SK-N-SH (cell line): ENCODE measurements around the gene OR10H5. TPM values are rescaled to one million over a fixed set of nuclear protein-coding genes. Genes with fewer than 3 reads are reported as not detected.

Source experiments
- CTCF ChIA-PET: fragments of 300-600, 350-600 bp; formaldehyde crosslinking; extraction: SDS; loops from one replicate; lab custom pipeline; 2021; lab: Yijun Ruan, JAX
- POLR2A ChIA-PET: fragments of 350-600 bp; sonication (Branson Sonifier 250); formaldehyde crosslinking; extraction: SDS; loops from one replicate; lab custom pipeline; 2020; ENCODE audit warnings: antibody characterized with exemption, inconsistent platforms; lab: Yijun Ruan, JAX
- DNase-seq: peaks from one replicate; pipeline ENCODE4 v3.0.0; 2012
- H2AFZ ChIP-seq: fragments of 200-600 bp; sonication (generic); 2 replicates; pipeline ENCODE4 v1.8.1; 2016; ENCODE audit warnings: antibody characterized with exemption, mild to moderate bottlenecking, low read depth
- H3F3A ChIP-seq: fragments of 200-600 bp; sonication (generic); replicated peaks from 2 replicates; pipeline ENCODE3; 2016; ENCODE audit warnings: antibody characterized with exemption, mild to moderate bottlenecking; ENCODE audit not compliant: insufficient read depth
- H3K27ac ChIP-seq, 2 experiments: fragments of 200-500 bp in 1 of 2; fragments of 200-600 bp in 1 of 2; sonication (Bioruptor generic) in 1 of 2; sonication (generic), shearing (Covaris generic) in 1 of 2; 2 replicates each; pipeline versions ENCODE4 v1.5.1 to v1.6.1; 2014 to 2016; ENCODE audit warnings: low read depth in 2 of 2, inconsistent platforms in 1 of 2, low read length in 1 of 2, mild to moderate bottlenecking in 1 of 2, mixed read lengths in 1 of 2
- H3K27me3 ChIP-seq: fragments of 200-600 bp; sonication (generic), shearing (Covaris generic); 2 replicates; pipeline ENCODE4 v1.6.1; 2016; ENCODE audit warnings: mixed run types; ENCODE audit not compliant: insufficient read depth
- H3K36me3 ChIP-seq, 2 experiments: fragments of 200-500 bp in 1 of 2; fragments of 200-600 bp in 1 of 2; sonication (Bioruptor generic) in 1 of 2; sonication (generic) in 1 of 2; replicated peaks in 1 of 2; 2 replicates each; pipeline versions ENCODE3 to v1.5.1; 2014 to 2016; ENCODE audit warnings: low read length in 1 of 2, mild to moderate bottlenecking in 1 of 2; ENCODE audit not compliant: insufficient read depth in 2 of 2, control insufficient read depth in 1 of 2
- H3K4me1 ChIP-seq, 2 experiments: fragments of 200-500 bp in 1 of 2; fragments of 200-600 bp in 1 of 2; sonication (Bioruptor generic) in 1 of 2; sonication (generic), shearing (Covaris generic) in 1 of 2; 2 replicates each; pipeline versions ENCODE4 v1.5.1 to v1.6.1; 2014 to 2016; ENCODE audit warnings: low read depth in 1 of 2, low read length in 1 of 2, mixed run types in 1 of 2; ENCODE audit not compliant: insufficient read depth in 2 of 2, control insufficient read depth in 1 of 2
- H3K4me2 ChIP-seq: fragments of 200-600 bp; sonication (generic), shearing (Covaris generic); 2 replicates; pipeline ENCODE4 v1.6.1; 2017; ENCODE audit warnings: mixed run types
- H3K4me3 ChIP-seq, 2 experiments: fragments of 200-500 bp in 1 of 2; fragments of 200-600 bp in 1 of 2; sonication (Bioruptor generic) in 1 of 2; sonication (generic), shearing (Covaris generic) in 1 of 2; 2 replicates each; pipeline versions ENCODE4 v1.5.1 to v1.8.1; 2014 to 2016; ENCODE audit warnings: low read depth in 2 of 2, inconsistent platforms in 1 of 2, low read length in 1 of 2, mild to moderate bottlenecking in 1 of 2, mixed read lengths in 1 of 2, moderate library complexity in 1 of 2
- H3K79me2 ChIP-seq: fragments of 200-600 bp; sonication (generic); 2 replicates; pipeline ENCODE4 v1.8.1; 2017; ENCODE audit warnings: mild to moderate bottlenecking; ENCODE audit not compliant: insufficient read depth
- H3K9ac ChIP-seq: fragments of 200-600 bp; sonication (generic); 2 replicates; pipeline ENCODE4 v1.6.1; 2017; ENCODE audit warnings: mixed run types
- H3K9me2 ChIP-seq: fragments of 200-600 bp; sonication (generic); 2 replicates; pipeline ENCODE4 v1.6.1; 2017; ENCODE audit warnings: mixed run types
- H3K9me3 ChIP-seq: fragments of 200-600 bp; sonication (generic); 2 replicates; pipeline ENCODE4 v1.6.1; 2017; ENCODE audit warnings: mixed run types, mild to moderate bottlenecking, moderate library complexity
- H4K20me1 ChIP-seq: fragments of 200-600 bp; sonication (generic); 2 replicates; pipeline ENCODE4 v1.6.1; 2017; ENCODE audit warnings: mild to moderate bottlenecking, mixed run types; ENCODE audit not compliant: insufficient read depth
- CTCF ChIP-seq: fragments of 200-600 bp; sonication (generic); IDR thresholded peaks from 2 replicates; pipeline ENCODE4 v1.6.1; 2017; ENCODE audit warnings: antibody characterized with exemption, mild to moderate bottlenecking, moderate library complexity
- EZH2phosphoT487 ChIP-seq: fragments of 200-600 bp; sonication (generic); IDR thresholded peaks from 2 replicates; pipeline ENCODE4 v1.6.1; 2017; ENCODE audit warnings: low read depth, mixed run types, mild to moderate bottlenecking, antibody characterized with exemption, moderate library complexity, borderline replicate concordance
- FOXJ3 ChIP-seq: sonication (generic); formaldehyde crosslinking; IDR thresholded peaks from 2 replicates; pipeline ENCODE4 v1.5.1; 2020; ENCODE audit warnings: mild to moderate bottlenecking, missing genetic modification reagents
- GABPA ChIP-seq: IDR thresholded peaks from 2 replicates; pipeline ENCODE4 v1.4.0; 2012; ENCODE audit warnings: low read depth, mild to moderate bottlenecking
- GATA2 ChIP-seq: sonication (generic); formaldehyde crosslinking; IDR thresholded peaks from 2 replicates; pipeline ENCODE4 v1.5.0; 2020; ENCODE audit warnings: mild to moderate bottlenecking, missing genetic modification reagents
- MEF2A ChIP-seq: IDR thresholded peaks from 2 replicates; pipeline ENCODE4 v1.4.0; 2012; ENCODE audit warnings: low read depth, borderline replicate concordance
- MXI1 ChIP-seq: IDR thresholded peaks from 2 replicates; pipeline ENCODE4 v1.6.1; 2012; ENCODE audit warnings: mild to moderate bottlenecking, low read depth, low read length, improper control_type of control experiment
- NFIC ChIP-seq: IDR thresholded peaks from 2 replicates; pipeline ENCODE4 v1.4.0; 2012; ENCODE audit warnings: borderline replicate concordance
- PBX3 ChIP-seq: IDR thresholded peaks from 2 replicates; pipeline ENCODE4; 2012
- RFX5 ChIP-seq: IDR thresholded peaks from 2 replicates; pipeline ENCODE4 v1.6.1; 2012; ENCODE audit warnings: mild to moderate bottlenecking, improper control_type of control experiment, low read length
- RXRA ChIP-seq: IDR thresholded peaks from 2 replicates; pipeline ENCODE4 v1.4.0; 2012; ENCODE audit warnings: low read depth, mild to moderate bottlenecking, borderline replicate concordance
- TAF1 ChIP-seq: IDR thresholded peaks from 2 replicates; pipeline ENCODE4 v1.6.1; 2012; ENCODE audit warnings: low read depth, mild to moderate bottlenecking, low read length, moderate library complexity, borderline replicate concordance
- USF1 ChIP-seq: IDR thresholded peaks from 2 replicates; pipeline ENCODE4 v1.4.0; 2012; ENCODE audit warnings: low read depth, borderline replicate concordance
- WGBS: methylation state at CpG from one replicate; pipeline ENCODE4 v1.1.6; 2017; ENCODE audit warnings: low lambda C conversion rate; 5-methylcytosine and 5-hydroxymethylcytosine counted together
- polyA plus RNA-seq, 3 experiments: library from polyadenylated mRNA; depleted of rRNA; stranded (reverse); fragments of >200 nt; gene quantifications; 2 replicates each; pipeline ENCODE4 v1.2.3, GENCODE V29; 2012
- TF ChIP-seq, protein P1 (sequence below): IDR thresholded peaks from 2 replicates; pipeline ENCODE4 v1.6.1; 2012; ENCODE audit warnings: mild to moderate bottlenecking, low read depth, low read length, moderate library complexity
- TF ChIP-seq, protein P2 (sequence below): IDR thresholded peaks from 2 replicates; pipeline ENCODE4 v1.4.0; 2012; ENCODE audit warnings: low read depth, borderline replicate concordance
- TF ChIP-seq, protein P3 (sequence below): IDR thresholded peaks from 2 replicates; pipeline ENCODE4 v1.4.0; 2012; ENCODE audit warnings: low read depth

Gene OR10H5
- polyA plus RNA-seq, 1 of the 3 experiments (the other 2 are of a cell fraction) = not detected

- TF ChIP-seq, protein P1, sequence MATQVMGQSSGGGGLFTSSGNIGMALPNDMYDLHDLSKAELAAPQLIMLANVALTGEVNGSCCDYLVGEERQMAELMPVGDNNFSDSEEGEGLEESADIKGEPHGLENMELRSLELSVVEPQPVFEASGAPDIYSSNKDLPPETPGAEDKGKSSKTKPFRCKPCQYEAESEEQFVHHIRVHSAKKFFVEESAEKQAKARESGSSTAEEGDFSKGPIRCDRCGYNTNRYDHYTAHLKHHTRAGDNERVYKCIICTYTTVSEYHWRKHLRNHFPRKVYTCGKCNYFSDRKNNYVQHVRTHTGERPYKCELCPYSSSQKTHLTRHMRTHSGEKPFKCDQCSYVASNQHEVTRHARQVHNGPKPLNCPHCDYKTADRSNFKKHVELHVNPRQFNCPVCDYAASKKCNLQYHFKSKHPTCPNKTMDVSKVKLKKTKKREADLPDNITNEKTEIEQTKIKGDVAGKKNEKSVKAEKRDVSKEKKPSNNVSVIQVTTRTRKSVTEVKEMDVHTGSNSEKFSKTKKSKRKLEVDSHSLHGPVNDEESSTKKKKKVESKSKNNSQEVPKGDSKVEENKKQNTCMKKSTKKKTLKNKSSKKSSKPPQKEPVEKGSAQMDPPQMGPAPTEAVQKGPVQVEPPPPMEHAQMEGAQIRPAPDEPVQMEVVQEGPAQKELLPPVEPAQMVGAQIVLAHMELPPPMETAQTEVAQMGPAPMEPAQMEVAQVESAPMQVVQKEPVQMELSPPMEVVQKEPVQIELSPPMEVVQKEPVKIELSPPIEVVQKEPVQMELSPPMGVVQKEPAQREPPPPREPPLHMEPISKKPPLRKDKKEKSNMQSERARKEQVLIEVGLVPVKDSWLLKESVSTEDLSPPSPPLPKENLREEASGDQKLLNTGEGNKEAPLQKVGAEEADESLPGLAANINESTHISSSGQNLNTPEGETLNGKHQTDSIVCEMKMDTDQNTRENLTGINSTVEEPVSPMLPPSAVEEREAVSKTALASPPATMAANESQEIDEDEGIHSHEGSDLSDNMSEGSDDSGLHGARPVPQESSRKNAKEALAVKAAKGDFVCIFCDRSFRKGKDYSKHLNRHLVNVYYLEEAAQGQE = no peak
Measured at GRCh38 chr19:15788594-15789270, 1.3 kb downstream of the OR10H5 start (continued).

GRCh38 chr19:15790096-15790495, 2.6 kb downstream of the OR10H5 start:
- 5% methylated on average over 6 of the region's 6 CpGs for WGBS
- DNase-seq = no peak
- TF ChIP-seq USF1 (no peak), PBX3 (no peak), EZH2phosphoT487 (no peak), MEF2A (no peak), NFIC (no peak), FOXJ3 (CRISPR knock-in tag) (no peak), RFX5 (no peak), RXRA (no peak), CTCF (no peak), TAF1 (no peak), MXI1 (no peak), GATA2 (CRISPR knock-in tag) (no peak), GABPA (no peak)
- TF ChIP-seq, protein P1 = no peak
- TF ChIP-seq, protein P2, sequence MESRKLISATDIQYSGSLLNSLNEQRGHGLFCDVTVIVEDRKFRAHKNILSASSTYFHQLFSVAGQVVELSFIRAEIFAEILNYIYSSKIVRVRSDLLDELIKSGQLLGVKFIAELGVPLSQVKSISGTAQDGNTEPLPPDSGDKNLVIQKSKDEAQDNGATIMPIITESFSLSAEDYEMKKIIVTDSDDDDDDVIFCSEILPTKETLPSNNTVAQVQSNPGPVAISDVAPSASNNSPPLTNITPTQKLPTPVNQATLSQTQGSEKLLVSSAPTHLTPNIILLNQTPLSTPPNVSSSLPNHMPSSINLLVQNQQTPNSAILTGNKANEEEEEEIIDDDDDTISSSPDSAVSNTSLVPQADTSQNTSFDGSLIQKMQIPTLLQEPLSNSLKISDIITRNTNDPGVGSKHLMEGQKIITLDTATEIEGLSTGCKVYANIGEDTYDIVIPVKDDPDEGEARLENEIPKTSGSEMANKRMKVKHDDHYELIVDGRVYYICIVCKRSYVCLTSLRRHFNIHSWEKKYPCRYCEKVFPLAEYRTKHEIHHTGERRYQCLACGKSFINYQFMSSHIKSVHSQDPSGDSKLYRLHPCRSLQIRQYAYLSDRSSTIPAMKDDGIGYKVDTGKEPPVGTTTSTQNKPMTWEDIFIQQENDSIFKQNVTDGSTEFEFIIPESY = no peak
- TF ChIP-seq, protein P3, sequence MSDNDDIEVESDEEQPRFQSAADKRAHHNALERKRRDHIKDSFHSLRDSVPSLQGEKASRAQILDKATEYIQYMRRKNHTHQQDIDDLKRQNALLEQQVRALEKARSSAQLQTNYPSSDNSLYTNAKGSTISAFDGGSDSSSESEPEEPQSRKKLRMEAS = no peak

More at GRCh38 chr19:15790096-15790495, 2.6 kb downstream of the OR10H5 start:
- H3F3A ChIP-seq = no peaks in the 10 kb centered on the region
- no peak overlapping the region for H3K4me3 ChIP-seq
- H3K4me1 ChIP-seq = no peaks in the 10 kb centered on the region
- no peak overlapping the region for H3K4me2 ChIP-seq
- H4K20me1 ChIP-seq = no peaks in the 10 kb centered on the region
- POLR2A ChIA-PET = no interaction called here
- H2AFZ ChIP-seq = no peak overlapping the region
- no peak overlapping the region for H3K9ac ChIP-seq
- H3K9me3 ChIP-seq = no peaks in the 10 kb centered on the region
- H3K36me3 ChIP-seq = no peaks in the 10 kb centered on the region
- no peaks in the 10 kb centered on the region for H3K9me2 ChIP-seq
- H3K79me2 ChIP-seq = no peaks in the 10 kb centered on the region
- no peak overlapping the region for H3K27ac ChIP-seq
- H3K27me3 ChIP-seq = no peaks in the 10 kb centered on the region
- CTCF ChIA-PET = no interaction called here
